HL-60/S4 (cell line): Measurements from ENCODE around the gene PRKCI.
"Not testable (repeated sequence)": the region's sequence is repeated elsewhere in the genome, so short reads cannot be mapped to it uniquely, and the experiment has no call there.

Experiments used
- in situ Hi-C: fragments of 300-500 bp; cut with MboI; formaldehyde crosslinking; loops from 2 replicates; pipeline ENCODE4 v1.14.3; 2022; ENCODE audit warnings: low sequenced_read_pairs

PRKCI gene

GRCh38 chr3:170278627-170279026 lies 56.4 kb downstream of the PRKCI start:
- in situ Hi-C loops, result no loop called here

GRCh38 chr3:170290194-170290593 lies 68.0 kb downstream of the PRKCI start:
- in situ Hi-C loops, result no loop called here

- in situ Hi-C loops, result no loop called here
Measured at GRCh38 chr3:170295586-170295985, 73.4 kb downstream of the PRKCI start.

- in situ Hi-C loops, result no loop called here
Measured at GRCh38 chr3:170296703-170297102, 74.5 kb downstream of the PRKCI start.

- in situ Hi-C loops, result no loop called here
Measured at GRCh38 chr3:170301405-170301804, 79.2 kb downstream of the PRKCI start.

- in situ Hi-C loops, result no loop called here
Measured at GRCh38 chr3:170302008-170302407, 79.8 kb downstream of the PRKCI start.

GRCh38 chr3:170306015-170306414 lies 83.8 kb downstream of the PRKCI start:
- in situ Hi-C loops, result no loop called here

- in situ Hi-C loops, result no loop called here
Measured at GRCh38 chr3:170307671-170308405, 85.6 kb downstream of the PRKCI start.

- in situ Hi-C loops, result no loop called here
Measured at GRCh38 chr3:170309046-170309445, 86.8 kb downstream of the PRKCI start.

GRCh38 chr3:170317954-170318353 lies 95.7 kb downstream of the PRKCI start:
- in situ Hi-C loops, result no loop called here

GRCh38 chr3:170320461-170321121 lies 98.4 kb downstream of the PRKCI start:
- in situ Hi-C loops, result no loop called here

- in situ Hi-C loops, result no loop called here
Measured at GRCh38 chr3:170321321-170322034, 99.3 kb downstream of the PRKCI start.

- in situ Hi-C loops, result no loop called here
Measured at GRCh38 chr3:170322566-170323269, 100.5 kb downstream of the PRKCI start.

- in situ Hi-C loops, result no loop called here
Measured at GRCh38 chr3:170323331-170323730, 101.1 kb downstream of the PRKCI start.

GRCh38 chr3:170324962-170325361 lies 102.7 kb downstream of the PRKCI start:
- in situ Hi-C loops, result no loop called here

- in situ Hi-C loops, result no loop called here
Measured at GRCh38 chr3:170327040-170327808, 105.0 kb downstream of the PRKCI start.

GRCh38 chr3:170327868-170328548 lies 105.8 kb downstream of the PRKCI start:
- in situ Hi-C loops, result not testable (repeated sequence)

GRCh38 chr3:170330366-170330765 lies 108.1 kb downstream of the PRKCI start:
- in situ Hi-C loops, result no loop called here

- in situ Hi-C loops, result no loop called here
Measured at GRCh38 chr3:170331143-170331542, 108.9 kb downstream of the PRKCI start.

- in situ Hi-C loops, result no loop called here
Measured at GRCh38 chr3:170337420-170337819, 115.2 kb downstream of the PRKCI start.
